NCI-H345 treated with DMSO at 0.1 percent for 48 hours (cell line): ENCODE measurements around the gene TCF7.
A peak's percentile ranks its signal among the peaks of the same experiment; 100 is the strongest.
"Not testable (repeated sequence)": the region's sequence is repeated elsewhere in the genome, so short reads cannot be mapped to it uniquely, and the experiment has no call there.

Experiments used
- DNase-seq: peaks from one replicate; lab custom pipeline; 2025; ENCODE audit not compliant: unreplicated experiment; lab: John Stamatoyannopoulos, UW

TCF7 gene

GRCh38 chr5:134145041-134145757 is 30.7 kb downstream of the TCF7 start:
- DNase-seq, result no peak

- DNase-seq, result no peak
Observed at GRCh38 chr5:134145779-134146581, 31.5 kb downstream of the TCF7 start.

GRCh38 chr5:134146651-134147518 is 32.4 kb downstream of the TCF7 start:
- DNase-seq, result no peak

GRCh38 chr5:134148316-134148715 is 33.8 kb downstream of the TCF7 start:
- no peak for DNase-seq

GRCh38 chr5:134148986-134149539 is 34.6 kb downstream of the TCF7 start:
- no peak for DNase-seq

- DNase-seq, result no peak
Observed at GRCh38 chr5:134149571-134150303, 35.3 kb downstream of the TCF7 start.

GRCh38 chr5:134151723-134152122 is 37.2 kb downstream of the TCF7 start:
- no peak for DNase-seq

GRCh38 chr5:134152173-134152832 is 37.8 kb downstream of the TCF7 start:
- not testable (repeated sequence) for DNase-seq

- no peak for DNase-seq
Observed at GRCh38 chr5:134153241-134153640, 38.8 kb downstream of the TCF7 start.

GRCh38 chr5:134153657-134154056 is 39.2 kb downstream of the TCF7 start:
- DNase-seq, result no peak

- DNase-seq, result no peak
Observed at GRCh38 chr5:134161513-134162395, 47.3 kb downstream of the TCF7 start.

- no peak for DNase-seq
Observed at GRCh38 chr5:134162592-134162991, 48.1 kb downstream of the TCF7 start.

GRCh38 chr5:134171972-134172371 is 57.5 kb downstream of the TCF7 start:
- DNase-seq, result no peak

- DNase-seq, result no peak
Observed at GRCh38 chr5:134174841-134175839, 60.7 kb downstream of the TCF7 start.

- no peak for DNase-seq
Observed at GRCh38 chr5:134175921-134176510, 61.5 kb downstream of the TCF7 start.

GRCh38 chr5:134176511-134177368 is 62.3 kb downstream of the TCF7 start, which contains the start of gene SKP1:
TSS of gene SKP1 (minus strand) at chr5:134176950. CDS start at chr5:134174022, 2,928 bp downstream.
- peak; percentile 44 for DNase-seq
